ES-I3 (cell line): ENCODE data around the gene UBE4A.

Experiments
- H3K36me3 ChIP-seq: 2 replicates; pipeline ENCODE4 v1.6.1; 2013; ENCODE audit warnings: mild to moderate bottlenecking, low read length, control low read depth, moderate library complexity; ENCODE audit not compliant: insufficient read depth
- H3K4me1 ChIP-seq: 2 replicates; pipeline ENCODE4 v1.6.1; 2013; ENCODE audit warnings: mild to moderate bottlenecking, control low read depth, low read length; ENCODE audit not compliant: insufficient read depth
- H3K9ac ChIP-seq: 2 replicates; pipeline ENCODE4 v1.6.1; 2013; ENCODE audit warnings: low read depth, mild to moderate bottlenecking, low read length, moderate library complexity
- H3K9me3 ChIP-seq: 2 replicates; pipeline ENCODE4 v1.6.1; 2013; ENCODE audit warnings: mild to moderate bottlenecking, low read length, moderate library complexity; ENCODE audit not compliant: control insufficient read depth, insufficient read depth

Gene UBE4A

DNA sequence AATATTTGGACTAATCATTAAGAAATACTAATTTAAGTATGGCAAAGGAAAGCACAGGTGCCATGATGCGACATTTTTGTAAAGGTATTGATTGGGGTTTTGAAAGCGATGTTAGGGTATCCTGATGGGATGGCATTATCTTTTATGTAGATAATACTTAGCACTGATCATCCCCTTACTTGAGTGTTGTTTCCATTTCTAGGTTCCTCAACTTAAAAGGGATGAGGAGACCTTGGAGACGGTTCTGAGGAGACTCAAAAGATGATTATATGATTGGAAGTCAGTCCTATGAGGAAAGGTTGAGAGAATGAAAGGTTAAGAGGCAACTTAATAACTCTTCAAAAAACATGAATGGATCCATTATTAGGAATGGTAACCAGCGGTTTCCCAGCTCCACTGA is 88.0 kb downstream of the UBE4A start:
- no peaks in the 10 kb centered on the region for H3K9me3 ChIP-seq
- no peaks in the 10 kb centered on the region for H3K36me3 ChIP-seq
- H3K9ac ChIP-seq, result no peak overlapping the region
- H3K4me1 ChIP-seq, result no peaks in the 10 kb centered on the region; the same call in 1 of the 2 replicates

DNA sequence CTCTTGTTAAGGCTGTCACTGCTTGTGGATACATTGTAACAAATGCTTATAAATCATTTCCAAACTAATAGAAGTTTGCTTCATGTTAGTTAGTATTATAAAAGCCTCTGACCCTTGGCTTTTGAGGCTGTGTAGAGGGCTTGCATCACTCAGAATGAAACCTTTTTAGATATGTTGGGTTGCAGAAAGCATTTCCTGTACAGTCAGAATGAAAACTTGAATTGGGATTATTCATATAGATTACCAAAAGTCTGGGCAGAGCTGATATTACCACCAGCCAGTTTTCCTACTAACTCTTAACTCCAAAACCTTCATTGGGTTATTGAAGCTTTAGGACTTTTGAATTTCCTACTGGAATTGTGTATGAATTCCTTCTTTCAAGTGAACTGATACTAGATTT is 88.9 kb downstream of the UBE4A start:
- H3K36me3 ChIP-seq, result no peaks in the 10 kb centered on the region
- H3K4me1 ChIP-seq, result no peaks in the 10 kb centered on the region
- no peak overlapping the region for H3K9ac ChIP-seq
- H3K9me3 ChIP-seq, result no peaks in the 10 kb centered on the region
